Thyroid gland (tissue), 4 donors: ENCODE measurements around the gene SLC24A1.

Source experiments
- POLR2A ChIP-seq, 2 donors: fragments of 450-650 bp; IDR thresholded peaks; one replicate each; pipeline ENCODE4 v1.6.1; 2017; ENCODE audit warnings: antibody characterized with exemption in 2 of 2, mild to moderate bottlenecking in 2 of 2, moderate library complexity in 1 of 2
- TF ChIP-seq, protein P1 (sequence below), 6 experiments: fragments of 200-600 bp in 3 of 6; fragments of 450-650 bp in 3 of 6; sonication (generic) in 3 of 6; IDR thresholded peaks; one replicate each; pipeline ENCODE4 v1.5.1; 2016 to 2019; ENCODE audit warnings: antibody characterized with exemption in 6 of 6, mild to moderate bottlenecking in 2 of 6, inconsistent platforms in 1 of 6, moderate library complexity in 1 of 6

DNA sequence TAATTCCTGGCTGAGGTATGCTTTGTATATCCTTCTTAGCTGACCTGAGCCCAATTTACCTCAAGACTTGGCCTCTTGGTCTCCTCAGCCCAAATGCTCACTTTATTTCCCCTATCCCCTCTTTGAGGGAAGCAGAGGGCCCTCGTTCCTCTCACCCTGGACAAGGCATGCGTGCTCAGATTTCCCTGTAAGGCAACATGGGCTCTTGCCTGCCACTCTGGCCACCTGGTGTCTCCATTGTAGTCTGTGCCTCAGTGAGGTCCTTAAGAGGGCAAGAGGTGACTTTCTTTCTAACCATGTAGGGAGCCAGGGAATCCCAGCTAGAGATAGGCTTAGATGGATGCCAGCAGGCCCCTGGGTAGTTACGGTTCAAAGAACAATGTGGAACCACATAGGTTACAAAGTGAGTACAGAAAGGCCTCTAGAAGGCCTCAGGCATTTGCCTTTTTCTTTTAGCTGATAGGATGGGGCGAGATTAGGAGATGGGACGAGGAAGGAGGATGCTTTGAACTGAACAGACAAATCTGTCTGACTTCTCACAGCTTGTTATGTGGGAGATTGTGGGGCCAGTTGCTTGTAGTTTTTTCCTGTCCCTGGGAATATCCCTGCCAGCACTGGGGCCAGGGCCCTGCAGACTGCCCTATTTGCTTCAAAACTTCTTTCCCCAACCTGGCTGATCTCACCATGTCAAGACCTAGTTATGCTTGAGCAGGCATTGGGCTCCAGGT, 9.7 kb upstream of the SLC24A1 start:
- TF ChIP-seq, protein P1, sequence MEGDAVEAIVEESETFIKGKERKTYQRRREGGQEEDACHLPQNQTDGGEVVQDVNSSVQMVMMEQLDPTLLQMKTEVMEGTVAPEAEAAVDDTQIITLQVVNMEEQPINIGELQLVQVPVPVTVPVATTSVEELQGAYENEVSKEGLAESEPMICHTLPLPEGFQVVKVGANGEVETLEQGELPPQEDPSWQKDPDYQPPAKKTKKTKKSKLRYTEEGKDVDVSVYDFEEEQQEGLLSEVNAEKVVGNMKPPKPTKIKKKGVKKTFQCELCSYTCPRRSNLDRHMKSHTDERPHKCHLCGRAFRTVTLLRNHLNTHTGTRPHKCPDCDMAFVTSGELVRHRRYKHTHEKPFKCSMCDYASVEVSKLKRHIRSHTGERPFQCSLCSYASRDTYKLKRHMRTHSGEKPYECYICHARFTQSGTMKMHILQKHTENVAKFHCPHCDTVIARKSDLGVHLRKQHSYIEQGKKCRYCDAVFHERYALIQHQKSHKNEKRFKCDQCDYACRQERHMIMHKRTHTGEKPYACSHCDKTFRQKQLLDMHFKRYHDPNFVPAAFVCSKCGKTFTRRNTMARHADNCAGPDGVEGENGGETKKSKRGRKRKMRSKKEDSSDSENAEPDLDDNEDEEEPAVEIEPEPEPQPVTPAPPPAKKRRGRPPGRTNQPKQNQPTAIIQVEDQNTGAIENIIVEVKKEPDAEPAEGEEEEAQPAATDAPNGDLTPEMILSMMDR (IDR thresholded peaks at IDR 0.05): no peak
- TF ChIP-seq POLR2A (IDR thresholded peaks at IDR 0.05): no peak
